Nephron progenitor cell (in vitro differentiated cells): ENCODE data around the gene MYCN.
A peak's percentile ranks its signal among the peaks of the same experiment; 100 is the strongest.
"Not testable (repeated sequence)": the region's sequence is repeated elsewhere in the genome, so short reads cannot be mapped to it uniquely, and the experiment has no call there.

Source experiments
- DNase-seq: peaks from one replicate; pipeline ENCODE4 v3.0.0; 2021
- H3K27ac Mint-ChIP-seq: 2 replicates; pipeline ENCODE4 v1.8.0; 2021; ENCODE audit warnings: mild to moderate bottlenecking, moderate library complexity, mixed read lengths
- H3K27me3 Mint-ChIP-seq: 2 replicates; pipeline ENCODE4 v1.8.0; 2021; ENCODE audit warnings: mild to moderate bottlenecking, low read depth, mixed read lengths; ENCODE audit not compliant: poor library complexity
- H3K36me3 Mint-ChIP-seq: 2 replicates; pipeline ENCODE4 v1.8.0; 2021; ENCODE audit warnings: low read depth, mixed read lengths
- H3K4me1 Mint-ChIP-seq: 2 replicates; pipeline ENCODE4 v1.8.0; 2021; ENCODE audit warnings: mixed read lengths
- H3K4me3 Mint-ChIP-seq: 2 replicates; pipeline ENCODE4 v1.8.0; 2021; ENCODE audit warnings: mild to moderate bottlenecking, moderate library complexity, mixed read lengths
- H3K9me3 Mint-ChIP-seq: 2 replicates; pipeline ENCODE4 v1.8.0; 2021; ENCODE audit warnings: mild to moderate bottlenecking, moderate library complexity, mixed read lengths
- TF ChIP-seq, protein P1 (sequence below): fragments of 200-600 bp; sonication (generic); IDR thresholded peaks from 2 replicates; pipeline ENCODE4 v1.5.0; 2021; ENCODE audit warnings: antibody characterized with exemption

The MYCN gene

DNA sequence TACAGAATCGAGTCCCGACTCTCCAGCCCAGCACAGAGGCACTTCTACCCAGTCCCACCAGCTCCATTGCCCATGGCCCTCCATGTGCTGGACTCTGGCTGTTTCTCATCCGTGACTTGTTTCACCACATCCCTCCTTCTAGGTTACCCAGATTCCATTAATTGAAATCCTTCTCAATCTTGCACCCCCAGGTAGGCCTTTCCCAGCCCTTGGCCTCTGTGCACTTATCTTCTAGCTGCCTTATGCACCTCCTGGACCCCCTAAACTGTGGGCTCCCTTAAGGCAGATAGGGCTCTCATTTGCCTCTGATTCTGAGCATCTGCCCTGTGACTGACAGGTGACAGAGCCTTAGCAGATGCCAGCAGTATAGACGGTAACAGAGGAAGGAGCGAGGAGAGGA is 9.2 kb downstream of the MYCN start:
- peaks cover 2% of the 10 kb centered on the region for H3K27me3 Mint-ChIP-seq
- no peak overlapping the region for H3K4me3 Mint-ChIP-seq
- TF ChIP-seq, protein P1, sequence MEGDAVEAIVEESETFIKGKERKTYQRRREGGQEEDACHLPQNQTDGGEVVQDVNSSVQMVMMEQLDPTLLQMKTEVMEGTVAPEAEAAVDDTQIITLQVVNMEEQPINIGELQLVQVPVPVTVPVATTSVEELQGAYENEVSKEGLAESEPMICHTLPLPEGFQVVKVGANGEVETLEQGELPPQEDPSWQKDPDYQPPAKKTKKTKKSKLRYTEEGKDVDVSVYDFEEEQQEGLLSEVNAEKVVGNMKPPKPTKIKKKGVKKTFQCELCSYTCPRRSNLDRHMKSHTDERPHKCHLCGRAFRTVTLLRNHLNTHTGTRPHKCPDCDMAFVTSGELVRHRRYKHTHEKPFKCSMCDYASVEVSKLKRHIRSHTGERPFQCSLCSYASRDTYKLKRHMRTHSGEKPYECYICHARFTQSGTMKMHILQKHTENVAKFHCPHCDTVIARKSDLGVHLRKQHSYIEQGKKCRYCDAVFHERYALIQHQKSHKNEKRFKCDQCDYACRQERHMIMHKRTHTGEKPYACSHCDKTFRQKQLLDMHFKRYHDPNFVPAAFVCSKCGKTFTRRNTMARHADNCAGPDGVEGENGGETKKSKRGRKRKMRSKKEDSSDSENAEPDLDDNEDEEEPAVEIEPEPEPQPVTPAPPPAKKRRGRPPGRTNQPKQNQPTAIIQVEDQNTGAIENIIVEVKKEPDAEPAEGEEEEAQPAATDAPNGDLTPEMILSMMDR, result no peak
- H3K27ac Mint-ChIP-seq, result peak overlapping the region; percentile 60
- H3K36me3 Mint-ChIP-seq, result peaks cover 45% of the 10 kb centered on the region
- H3K9me3 Mint-ChIP-seq, result no peaks in the 10 kb centered on the region
- peaks cover 50% of the 10 kb centered on the region for H3K4me1 Mint-ChIP-seq
- DNase-seq, result no peak

DNA sequence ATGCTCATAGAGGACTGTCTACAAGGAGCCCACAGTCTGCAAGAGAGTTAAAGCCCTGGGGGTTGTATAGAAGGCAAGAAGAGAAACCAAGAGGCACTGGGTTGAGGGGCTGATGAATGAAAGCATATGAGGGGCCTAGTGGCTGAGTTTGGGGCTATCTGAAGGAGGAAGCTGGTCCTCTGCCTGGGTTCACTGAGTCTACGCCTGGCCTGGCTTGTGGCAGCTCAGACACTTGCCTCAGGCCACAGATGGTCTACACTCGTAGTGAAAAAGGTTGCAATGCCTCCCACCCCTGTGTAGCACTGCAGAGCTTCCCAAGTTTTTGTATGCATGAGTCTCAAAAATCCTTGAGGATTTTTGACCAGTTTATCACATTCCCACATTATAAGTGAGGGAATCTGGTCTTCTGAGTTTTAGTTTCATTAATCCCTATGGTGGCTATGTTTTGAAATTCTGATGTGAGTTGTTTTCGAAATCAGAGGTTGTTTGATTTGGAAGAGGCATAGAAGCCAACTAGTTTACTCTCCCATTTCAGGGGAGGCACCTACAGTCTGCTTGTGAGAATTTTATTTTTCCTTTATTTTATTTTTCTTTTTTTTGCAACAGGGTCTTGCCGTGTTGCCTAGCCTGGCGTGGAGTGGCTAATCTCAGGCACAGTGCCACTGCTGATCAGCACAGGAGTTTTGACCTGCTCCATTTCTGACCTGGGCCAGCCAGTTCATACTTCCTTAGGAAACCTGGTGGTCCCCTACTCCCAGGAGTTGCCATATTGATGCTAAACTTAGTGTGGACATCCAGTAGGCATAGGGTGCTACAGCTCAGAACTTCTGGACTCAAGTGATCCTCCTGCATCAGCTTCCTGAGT is 10.0 kb downstream of the MYCN start:
- Mint-ChIP-seq H3K36me3 (peaks cover 37% of the 10 kb centered on the region), H3K9me3 (no peaks in the 10 kb centered on the region), H3K4me1 (peaks cover 49% of the 10 kb centered on the region), H3K4me3 (no peak overlapping the region), H3K27ac (peak overlapping the region; percentile 60), H3K27me3 (peaks cover 2% of the 10 kb centered on the region)
- no peak for DNase-seq
- TF ChIP-seq, protein P1, result no peak

DNA sequence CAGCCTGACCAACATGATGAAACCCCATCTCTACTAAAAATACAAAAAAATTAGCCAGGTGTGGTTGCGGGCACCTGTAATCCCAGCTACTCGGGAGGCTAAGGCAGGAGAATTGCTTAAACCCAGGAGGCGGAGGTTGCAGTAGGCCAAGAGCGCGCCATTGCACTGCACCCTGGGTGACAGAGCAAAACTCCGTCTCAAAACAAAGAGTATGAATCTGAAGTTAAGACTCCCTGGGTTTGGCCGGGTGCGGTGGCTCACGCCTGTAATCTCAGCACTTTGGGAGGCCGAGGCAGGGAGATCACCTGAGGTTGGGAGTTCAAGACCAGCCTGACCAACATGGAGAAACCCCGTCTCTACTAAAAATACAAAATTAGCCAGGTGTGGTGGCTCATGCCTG is 11.6 kb downstream of the MYCN start:
- not testable (repeated sequence) for H3K9me3 Mint-ChIP-seq, DNase-seq, H3K27ac Mint-ChIP-seq, H3K27me3 Mint-ChIP-seq, H3K4me3 Mint-ChIP-seq
- H3K4me1 Mint-ChIP-seq, result peaks cover 46% of the 10 kb centered on the region
- peaks cover 21% of the 10 kb centered on the region for H3K36me3 Mint-ChIP-seq

DNA sequence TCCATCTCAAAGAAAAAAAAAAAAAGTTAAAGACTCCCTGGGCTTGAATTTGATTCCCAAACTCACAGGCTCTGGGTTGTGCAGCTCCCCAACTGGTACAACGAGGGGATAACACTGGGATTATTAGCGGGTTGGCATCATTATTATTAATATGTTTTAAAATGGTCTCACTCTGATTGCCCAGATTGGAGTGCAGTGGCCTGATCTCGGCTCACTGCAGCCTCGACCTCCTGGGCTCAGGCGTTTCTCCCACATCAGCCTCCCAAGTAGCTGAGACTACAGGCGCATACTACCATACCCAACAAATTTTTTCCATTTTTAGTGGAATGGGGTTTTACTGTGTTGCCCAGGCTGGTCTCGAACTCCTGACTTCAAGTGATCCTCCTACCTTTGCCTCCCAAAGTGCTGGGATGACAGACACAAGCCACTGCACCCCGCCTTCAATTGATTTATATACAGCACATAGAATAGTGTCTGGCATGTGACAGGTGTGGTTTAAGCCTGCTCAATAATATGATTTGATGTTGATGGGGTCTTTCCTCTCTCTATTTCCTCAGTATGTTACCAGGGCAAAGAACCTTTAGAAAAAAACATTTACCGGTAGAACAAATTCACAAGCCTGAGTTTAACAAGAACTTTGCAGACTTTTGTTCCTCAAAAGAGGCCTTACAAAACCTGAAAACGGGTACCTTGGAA is 12.2 kb downstream of the MYCN start:
- no peak for DNase-seq
- peaks cover 14% of the 10 kb centered on the region for H3K36me3 Mint-ChIP-seq
- no peak overlapping the region for H3K4me3 Mint-ChIP-seq
- peaks cover 2% of the 10 kb centered on the region for H3K27me3 Mint-ChIP-seq
- TF ChIP-seq, protein P1, result no peak
- H3K9me3 Mint-ChIP-seq, result no peaks in the 10 kb centered on the region
- H3K27ac Mint-ChIP-seq, result peak overlapping the region; percentile 78
- peaks cover 50% of the 10 kb centered on the region for H3K4me1 Mint-ChIP-seq

DNA sequence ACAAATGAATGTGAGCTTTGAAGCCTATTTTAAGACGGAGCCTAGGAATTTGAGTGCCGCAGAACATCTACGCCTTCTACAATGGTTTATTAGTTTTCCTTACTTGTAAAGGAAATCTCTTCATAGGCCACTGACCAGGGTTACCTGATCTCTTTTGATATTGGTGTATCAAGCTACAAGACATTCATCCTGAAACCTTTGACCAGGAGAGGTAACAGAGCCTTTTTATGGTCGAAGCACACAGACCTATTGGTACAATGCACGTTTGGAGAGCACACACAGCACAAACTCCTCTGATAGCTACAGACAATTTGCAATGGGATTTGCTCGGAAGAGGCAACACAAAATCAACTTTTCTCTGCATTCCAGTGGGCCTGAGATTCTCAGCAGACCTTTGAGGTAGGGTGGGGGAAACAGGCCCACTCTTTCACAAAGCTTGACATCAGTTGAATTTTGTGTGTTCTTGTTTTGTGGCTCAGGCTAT is 12.8 kb downstream of the MYCN start:
- peaks cover 2% of the 10 kb centered on the region for H3K27me3 Mint-ChIP-seq
- peaks cover 8% of the 10 kb centered on the region for H3K36me3 Mint-ChIP-seq
- no peaks in the 10 kb centered on the region for H3K9me3 Mint-ChIP-seq
- TF ChIP-seq, protein P1, result no peak
- peak overlapping the region; percentile 78 for H3K27ac Mint-ChIP-seq
- peak overlapping the region; percentile 4 for H3K4me3 Mint-ChIP-seq
- peaks cover 52% of the 10 kb centered on the region for H3K4me1 Mint-ChIP-seq
- no peak for DNase-seq

DNA sequence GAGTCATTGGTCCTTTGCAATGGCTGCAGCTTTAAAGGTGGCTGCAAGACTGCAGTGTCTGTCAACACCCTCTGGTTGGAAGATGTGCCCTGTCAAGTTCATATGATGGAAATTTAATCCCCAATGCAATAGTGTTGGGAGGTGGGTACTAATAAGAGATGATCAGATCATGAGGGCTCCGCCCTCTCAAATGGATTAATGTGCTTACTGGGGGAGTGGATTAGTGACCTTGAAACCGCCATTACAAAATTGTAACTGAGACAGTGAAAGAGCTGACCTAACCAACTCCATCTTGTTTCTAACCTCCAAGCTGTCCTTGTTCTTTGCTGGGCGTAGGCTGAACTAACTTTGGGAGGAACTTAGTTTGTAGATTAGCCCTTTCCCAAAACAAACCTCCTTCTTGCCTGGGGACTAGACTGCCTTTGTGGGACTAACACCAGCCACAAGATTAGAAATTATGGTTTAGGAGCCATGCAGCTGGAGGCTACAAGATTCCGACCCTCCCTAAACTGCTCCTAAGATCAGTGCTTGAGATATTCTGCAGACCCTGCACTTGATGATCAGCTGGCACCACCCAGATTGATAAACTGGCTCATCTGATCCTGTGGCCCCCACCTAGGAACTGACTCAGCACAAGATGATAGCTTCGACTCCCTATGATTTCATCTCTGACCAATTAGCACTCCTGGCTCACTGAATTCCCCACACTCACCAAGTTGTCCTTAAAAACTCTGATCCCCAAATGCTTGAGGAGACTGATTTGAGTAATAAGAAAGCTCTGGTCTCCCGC is 13.7 kb downstream of the MYCN start:
- TF ChIP-seq, protein P1, result no peak
- no peak for DNase-seq
- no peaks in the 10 kb centered on the region for H3K36me3 Mint-ChIP-seq
- H3K9me3 Mint-ChIP-seq, result no peaks in the 10 kb centered on the region
- H3K27me3 Mint-ChIP-seq, result no peaks in the 10 kb centered on the region
- no peak overlapping the region for H3K4me3 Mint-ChIP-seq
- no peak overlapping the region for H3K27ac Mint-ChIP-seq
- peaks cover 55% of the 10 kb centered on the region for H3K4me1 Mint-ChIP-seq
